HepG2 (cell line): ENCODE measurements around the gene ATPAF2. TPM values are rescaled to one million over a fixed set of nuclear protein-coding genes. Genes with fewer than 3 reads are reported as not detected.

Experiments used
- ATAC-seq: fragments of 200-7000 bp; cut with Tn5 transposase; 3 replicates; pipeline ENCODE4 v1.9.1; 2020; ENCODE audit warnings: mild to moderate bottlenecking, moderate library complexity
- BruUV-seq: library from RNA; stranded (reverse); fragments of 400-500 nt; replicated peaks from 2 replicates; lab custom pipeline; 2021; lab: Mats Ljungman, UMichigan
- CTCF ChIA-PET: fragments of 300-600 bp; formaldehyde crosslinking; extraction: SDS; loops from one replicate; lab custom pipeline; 2021; ENCODE audit warnings: low total read pairs, inconsistent platforms, low intra/inter-chr PET ratio; lab: Yijun Ruan, JAX
- POLR2A ChIA-PET: fragments of 350-600 bp; sonication (Branson Sonifier 250); formaldehyde crosslinking; loops from one replicate; lab custom pipeline; 2020; ENCODE audit warnings: antibody characterized with exemption, inconsistent platforms; lab: Yijun Ruan, JAX
- DNase-seq: peaks from one replicate; pipeline ENCODE4 v3.0.0-alpha.2; 2015; ENCODE audit warnings: low spot score
- FAIRE-seq: peaks from 3 replicates; lab custom pipeline; 2011; peaks lifted over from hg19 to GRCh38; lab: Jason Lieb, UNC
- H2AFZ ChIP-seq: one replicate; pipeline ENCODE4 v1.6.1; 2011; ENCODE audit warnings: low read length, inconsistent platforms
- H3K27ac ChIP-seq: fragments of 300-600 bp; 3 replicates; pipeline ENCODE4 v1.8.0; 2011; ENCODE audit warnings: mixed run types, mild to moderate bottlenecking, mixed read lengths, low read length, inconsistent platforms; ENCODE audit not compliant: insufficient read depth; ENCODE audit errors: extremely low read length
- H3K27me3 ChIP-seq, 2 experiments: fragments of 200-600 bp in 1 of 2; 2 replicates in 1 of 2; 3 replicates in 1 of 2; pipeline versions ENCODE4 v1.6.0 to v1.8.0; 2011; ENCODE audit warnings: low read length in 2 of 2, mild to moderate bottlenecking in 2 of 2, moderate library complexity in 2 of 2, inconsistent platforms in 1 of 2; ENCODE audit not compliant: insufficient read depth in 2 of 2, control insufficient read depth in 1 of 2
- H3K36me3 ChIP-seq, 2 experiments: fragments of 200-600 bp in 1 of 2; replicated peaks in 1 of 2; 2 replicates in 1 of 2; 3 replicates in 1 of 2; pipeline versions ENCODE4 v1.5.1 to v1.8.0; 2011; ENCODE audit warnings: low read length in 2 of 2, inconsistent platforms in 1 of 2; ENCODE audit not compliant: insufficient read depth in 2 of 2, control insufficient read depth in 1 of 2
- H3K4me1 ChIP-seq: 2 replicates; pipeline ENCODE4 v1.5.1; 2012; ENCODE audit warnings: low read length, inconsistent platforms; ENCODE audit not compliant: insufficient read depth
- H3K4me2 ChIP-seq: 2 replicates; pipeline ENCODE4 v1.6.0; 2011; ENCODE audit warnings: low read depth, low read length, inconsistent platforms
- H3K4me3 ChIP-seq, 3 experiments: fragments of 200-600 bp in 1 of 3; sonication (generic), shearing (Covaris generic) in 1 of 3; replicated peaks in 1 of 3; 2 replicates each; pipeline ENCODE4 v1.5.1; 2011 to 2016; ENCODE audit warnings: low read length in 3 of 3, inconsistent platforms in 2 of 3, low read depth in 2 of 3, mild to moderate bottlenecking in 2 of 3, control low read depth in 1 of 3, mixed read lengths in 1 of 3; ENCODE audit not compliant: insufficient read depth in 1 of 3
- H3K79me2 ChIP-seq: one replicate; pipeline ENCODE4 v1.6.1; 2011; ENCODE audit warnings: low read length, inconsistent platforms; ENCODE audit not compliant: insufficient read depth
- H3K9ac ChIP-seq: 2 replicates; pipeline ENCODE4 v1.6.0; 2011; ENCODE audit warnings: mild to moderate bottlenecking, low read depth, low read length, inconsistent platforms; ENCODE audit not compliant: insufficient read depth
- H3K9me3 ChIP-seq: 2 replicates; pipeline ENCODE4 v1.5.1; 2012; ENCODE audit warnings: mild to moderate bottlenecking, low read length
- H4K20me1 ChIP-seq: 2 replicates; pipeline ENCODE4 v1.6.0; 2011; ENCODE audit warnings: inconsistent platforms, mild to moderate bottlenecking, low read length, moderate library complexity; ENCODE audit not compliant: insufficient read depth
- AGO1 ChIP-seq: fragments of 200-400 bp; formaldehyde crosslinking; IDR thresholded peaks from 2 replicates; pipeline ENCODE4 v1.6.1; 2017; ENCODE audit warnings: mild to moderate bottlenecking, low read depth, low read length, moderate library complexity; ENCODE audit not compliant: poor library complexity, severe bottlenecking
- RXRB ChIP-seq: IDR thresholded peaks from 2 replicates; pipeline ENCODE4 v1.6.1; 2016; ENCODE audit warnings: borderline replicate concordance, missing genetic modification reagents, missing compliant biosample characterization
- SIX1 ChIP-seq: sonication (generic); formaldehyde crosslinking; IDR thresholded peaks from 2 replicates; pipeline ENCODE4 v1.4.0; 2020; ENCODE audit warnings: missing genetic modification reagents, borderline replicate concordance
- SP5 ChIP-seq: IDR thresholded peaks from 2 replicates; pipeline ENCODE4 v1.6.1; 2016; ENCODE audit warnings: low read depth, borderline replicate concordance
- ZNF251 ChIP-seq: sonication (generic); formaldehyde crosslinking; IDR thresholded peaks from 2 replicates; pipeline ENCODE4 v1.9.0; 2021; ENCODE audit warnings: mild to moderate bottlenecking, missing genetic modification reagents
- WGBS: methylation state at CpG from one replicate; pipeline ENCODE4 v1.1.6; 2017; ENCODE audit warnings: low lambda C conversion rate; 5-methylcytosine and 5-hydroxymethylcytosine counted together
- in situ Hi-C: cut with HindIII; loops from 2 replicates; pipeline ENCODE4 v1.10.0; 2017; ENCODE audit warnings: low pct_unique_long_range_greater_than_20kb; ENCODE audit not compliant: extremely low pct_ligation_motif_present
- intact Hi-C: fragments of 100-400 bp; cut with micrococcal nuclease; formaldehyde crosslinking; loops from one replicate; pipeline ENCODE4 v1.10.0; 2022; ENCODE audit not compliant: unreplicated experiment
- polyA plus RNA-seq, 8 experiments: library from polyadenylated mRNA; depleted of rRNA in 3 of 8; stranded (reverse) in 7 of 8; unstranded in 1 of 8; fragments of >200 nt; fragmentation: Illumina TruSeq in 4 of 8; extraction: Trizol in 4 of 8; gene quantifications; 2 replicates each; pipeline versions ENCODE4 v1.2.1 to v1.2.3, GENCODE V29; 2011 to 2016; ENCODE audit warnings: low read depth in 4 of 8, missing spikeins in 1 of 8, mixed read lengths in 1 of 8; ENCODE audit not compliant: insufficient read depth in 1 of 8
- total RNA-seq, 5 experiments: library from RNA; depleted of rRNA; stranded (reverse); fragments of >200 nt; fragmentation: Illumina TruSeq; extraction: Trizol; gene quantifications; 2 replicates each; pipeline ENCODE4 v1.2.3, GENCODE V29; 2016; ENCODE audit warnings: low read depth in 1 of 5
- TF ChIP-seq, protein P1 (sequence below): sonication (generic); formaldehyde crosslinking; IDR thresholded peaks from 2 replicates; pipeline ENCODE4 v1.8.0; 2022; ENCODE audit warnings: missing genetic modification reagents, mild to moderate bottlenecking, inconsistent platforms, borderline replicate concordance
- TF ChIP-seq, protein P2 (sequence below): sonication (generic); formaldehyde crosslinking; IDR thresholded peaks from 2 replicates; pipeline ENCODE4 v1.9.0; 2021; ENCODE audit warnings: missing genetic modification reagents, mild to moderate bottlenecking, borderline replicate concordance
- TF ChIP-seq, protein P3 (sequence below): conservative IDR thresholded peaks from 2 replicates; pipeline ENCODE4 v1.6.1; 2018; ENCODE audit warnings: missing genetic modification reagents

Gene ATPAF2
- total and polyA plus RNA-seq, 2 of the 13 experiments (the other 11 are each of a cell fraction or from before 2014, with no cell fraction given), result 15.0 to 16.5 TPM

DNA sequence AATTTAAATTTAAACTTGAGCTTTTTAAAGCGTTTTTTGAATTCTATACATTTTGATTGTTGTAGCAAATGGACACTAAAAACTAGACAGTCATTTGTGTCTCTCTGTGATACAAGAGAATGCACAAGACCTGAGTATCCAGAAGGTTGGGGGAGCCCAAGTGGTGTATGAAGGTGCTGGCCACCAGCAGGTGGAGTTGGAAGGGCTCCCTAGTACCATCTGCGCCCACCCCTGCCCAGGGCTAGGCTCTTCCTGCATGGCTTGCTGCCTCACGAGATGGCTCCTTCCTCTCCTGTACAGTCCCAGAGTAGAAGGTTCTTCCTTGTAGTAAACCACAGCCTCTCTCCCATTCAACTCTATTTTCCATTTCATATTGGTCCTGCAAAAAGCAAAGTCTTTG lies 17.2 kb upstream of the ATPAF2 start (continued):
- TF ChIP-seq, protein P1, sequence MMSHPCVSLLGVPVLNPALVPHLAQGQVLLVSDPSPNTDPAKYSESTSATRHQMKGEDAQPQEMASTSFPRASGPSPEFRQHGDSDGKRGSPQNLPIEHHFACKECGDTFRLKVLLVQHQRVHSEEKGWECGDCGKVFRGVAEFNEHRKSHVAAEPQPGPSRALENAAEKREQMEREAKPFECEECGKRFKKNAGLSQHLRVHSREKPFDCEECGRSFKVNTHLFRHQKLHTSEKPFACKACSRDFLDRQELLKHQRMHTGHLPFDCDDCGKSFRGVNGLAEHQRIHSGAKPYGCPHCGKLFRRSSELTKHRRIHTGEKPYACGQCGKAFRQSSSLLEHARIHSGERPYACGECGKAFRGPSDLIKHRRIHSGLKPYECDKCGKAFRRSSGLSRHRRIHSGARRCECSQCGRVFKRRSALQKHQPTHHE (CRISPR knock-in tag), result no peak
- no peak for TF ChIP-seq AGO1
- TF ChIP-seq, protein P2, sequence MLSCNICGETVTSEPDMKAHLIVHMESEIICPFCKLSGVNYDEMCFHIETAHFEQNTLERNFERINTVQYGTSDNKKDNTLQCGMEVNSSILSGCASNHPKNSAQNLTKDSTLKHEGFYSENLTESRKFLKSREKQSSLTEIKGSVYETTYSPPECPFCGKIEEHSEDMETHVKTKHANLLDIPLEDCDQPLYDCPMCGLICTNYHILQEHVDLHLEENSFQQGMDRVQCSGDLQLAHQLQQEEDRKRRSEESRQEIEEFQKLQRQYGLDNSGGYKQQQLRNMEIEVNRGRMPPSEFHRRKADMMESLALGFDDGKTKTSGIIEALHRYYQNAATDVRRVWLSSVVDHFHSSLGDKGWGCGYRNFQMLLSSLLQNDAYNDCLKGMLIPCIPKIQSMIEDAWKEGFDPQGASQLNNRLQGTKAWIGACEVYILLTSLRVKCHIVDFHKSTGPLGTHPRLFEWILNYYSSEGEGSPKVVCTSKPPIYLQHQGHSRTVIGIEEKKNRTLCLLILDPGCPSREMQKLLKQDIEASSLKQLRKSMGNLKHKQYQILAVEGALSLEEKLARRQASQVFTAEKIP (CRISPR knock-in tag), result no peak
- TF ChIP-seq, protein P3, sequence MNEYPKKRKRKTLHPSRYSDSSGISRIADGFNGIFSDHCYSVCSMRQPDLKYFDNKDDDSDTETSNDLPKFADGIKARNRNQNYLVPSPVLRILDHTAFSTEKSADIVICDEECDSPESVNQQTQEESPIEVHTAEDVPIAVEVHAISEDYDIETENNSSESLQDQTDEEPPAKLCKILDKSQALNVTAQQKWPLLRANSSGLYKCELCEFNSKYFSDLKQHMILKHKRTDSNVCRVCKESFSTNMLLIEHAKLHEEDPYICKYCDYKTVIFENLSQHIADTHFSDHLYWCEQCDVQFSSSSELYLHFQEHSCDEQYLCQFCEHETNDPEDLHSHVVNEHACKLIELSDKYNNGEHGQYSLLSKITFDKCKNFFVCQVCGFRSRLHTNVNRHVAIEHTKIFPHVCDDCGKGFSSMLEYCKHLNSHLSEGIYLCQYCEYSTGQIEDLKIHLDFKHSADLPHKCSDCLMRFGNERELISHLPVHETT, result no peak

DNA sequence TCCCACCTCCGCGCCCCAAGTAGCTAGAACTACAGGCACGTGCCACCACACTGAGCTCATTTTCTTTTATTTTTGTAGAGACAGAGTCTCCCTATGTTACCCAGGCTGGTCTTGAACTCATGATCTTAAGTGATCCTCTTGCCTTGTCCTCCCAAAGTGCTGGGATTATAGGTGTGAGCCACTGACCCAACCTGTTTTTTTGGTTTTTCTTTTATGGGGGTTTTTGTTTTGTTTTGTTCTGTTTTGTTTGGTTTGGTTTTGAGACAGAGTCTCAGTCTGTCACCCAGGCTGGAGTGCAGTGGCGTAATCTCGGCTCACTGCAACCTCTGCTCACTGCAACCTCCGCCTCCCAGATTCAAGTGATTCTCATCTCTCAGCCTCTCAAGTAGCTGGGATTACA lies 16.6 kb upstream of the ATPAF2 start:
- no TSS peak for BruUV-seq
- in situ Hi-C loops, result no loop called here
- intact Hi-C loops, result no loop called here
- no peak for ATAC-seq
- no peak for TF ChIP-seq SIX1 (CRISPR knock-in tag)
- TF ChIP-seq RXRB (CRISPR knock-in tag), result no peak
- no peak for TF ChIP-seq ZNF251 (CRISPR knock-in tag)
- TF ChIP-seq SP5 (CRISPR knock-in tag), result no peak
- H3K4me3 ChIP-seq, result no peak overlapping the region
- H4K20me1 ChIP-seq, result no peaks in the 10 kb centered on the region
- no peak for DNase-seq
- no peak overlapping the region for H2AFZ ChIP-seq
- H3K79me2 ChIP-seq, result no peaks in the 10 kb centered on the region
- ChIA-PET CTCF (no interaction called here), POLR2A (no interaction called here)
- no peak overlapping the region for H3K4me2 ChIP-seq
- peaks cover 10 to 47% of the 10 kb centered on the region in 2 experiments; a peak in 4 of 5 replicates for H3K36me3 ChIP-seq
- H3K9ac ChIP-seq, result no peak overlapping the region
- H3K27ac ChIP-seq, result no peak overlapping the region
- H3K9me3 ChIP-seq, result no peaks in the 10 kb centered on the region
- H3K27me3 ChIP-seq, result no peaks in the 10 kb centered on the region
- H3K4me1 ChIP-seq, result no peaks in the 10 kb centered on the region
- WGBS, result 98% methylated on average over 6 of the region's 6 CpGs
- no peak for FAIRE-seq
